Activated naive CD4-positive, alpha-beta T cell treated with anti-CD3 and anti-CD28 coated beads for 36 hours (primary cell): ENCODE data around the gene MTR. TPM values are rescaled to one million over a fixed set of nuclear protein-coding genes. Genes with fewer than 3 reads are reported as not detected.
"Not testable (repeated sequence)": the region's sequence is repeated elsewhere in the genome, so short reads cannot be mapped to it uniquely, and the experiment has no call there.

Experiments
- CTCF ChIA-PET: fragments of 350-600 bp; sonication (Branson Sonifier 250); formaldehyde crosslinking; loops from one replicate; lab custom pipeline; 2021; ENCODE audit warnings: antibody characterized with exemption; lab: Charles Lee
- DNase-seq: peaks from one replicate; pipeline ENCODE4 v3.0.0-alpha.2; 2020
- H3K27ac Mint-ChIP-seq: one replicate; pipeline ENCODE4 v1.8.0; 2021; ENCODE audit warnings: mild to moderate bottlenecking, mixed read lengths
- H3K27me3 Mint-ChIP-seq: one replicate; pipeline ENCODE4 v1.8.0; 2021; ENCODE audit warnings: low read depth, mixed read lengths
- H3K36me3 Mint-ChIP-seq: one replicate; pipeline ENCODE4 v1.8.0; 2021; ENCODE audit warnings: low read depth, mixed read lengths
- H3K4me1 Mint-ChIP-seq: one replicate; pipeline ENCODE4 v1.8.0; 2021; ENCODE audit warnings: low read depth, mixed read lengths
- H3K4me3 Mint-ChIP-seq: one replicate; pipeline ENCODE4 v1.8.0; 2021; ENCODE audit warnings: mild to moderate bottlenecking, moderate library complexity, mixed read lengths
- H3K9me3 Mint-ChIP-seq: one replicate; pipeline ENCODE4 v1.8.0; 2021; ENCODE audit warnings: mixed read lengths
- intact Hi-C: fragments of 100-400 bp; cut with micrococcal nuclease; formaldehyde crosslinking; loops from one replicate; pipeline ENCODE4 v1.15.1; 2023
- total RNA-seq, 2 experiments: library from RNA; stranded (reverse); gene quantifications; one replicate each; pipeline ENCODE4 v1.2.3, GENCODE V29; 2021

MTR gene
- total RNA-seq, 2 experiments from 2014 or later = 55.3 to 57.6 TPM

- no peak overlapping the region for H3K27ac Mint-ChIP-seq
- H3K9me3 Mint-ChIP-seq = no peaks in the 10 kb centered on the region
- H3K4me3 Mint-ChIP-seq = no peak overlapping the region
- CTCF ChIA-PET = no interaction called here
- no peaks in the 10 kb centered on the region for H3K27me3 Mint-ChIP-seq
- intact Hi-C loops = no loop called here
- H3K4me1 Mint-ChIP-seq = no peaks in the 10 kb centered on the region
- no peak for DNase-seq
- peaks cover 54% of the 10 kb centered on the region for H3K36me3 Mint-ChIP-seq
Observed at GRCh38 chr1:236893626-236894545, 98.8 kb downstream of the MTR start.

GRCh38 chr1:236895665-236896387, 100.7 kb downstream of the MTR start:
- Mint-ChIP-seq H3K36me3 (peaks cover 54% of the 10 kb centered on the region), H3K4me3 (no peak overlapping the region), H3K9me3 (peaks cover 4% of the 10 kb centered on the region), H3K27ac (no peak overlapping the region), H3K27me3 (no peaks in the 10 kb centered on the region), H3K4me1 (no peaks in the 10 kb centered on the region)
- DNase-seq = no peak
- CTCF ChIA-PET = no interaction called here
- intact Hi-C loops = no loop called here

GRCh38 chr1:236896716-236897115, 101.6 kb downstream of the MTR start:
- CTCF ChIA-PET = interaction anchor here (0.7 to 0.9 kb wide), 2 partner anchors 137 to 967 kb away, joined by 3 to 4 read pairs; no protein-coding TSS in a partner anchor
- intact Hi-C loops = no loop called here
- Mint-ChIP-seq H3K9me3 (peaks cover 7% of the 10 kb centered on the region), H3K4me1 (no peaks in the 10 kb centered on the region), H3K4me3 (no peak overlapping the region), H3K27ac (no peak overlapping the region), H3K27me3 (no peaks in the 10 kb centered on the region), H3K36me3 (peaks cover 52% of the 10 kb centered on the region)
- no peak for DNase-seq

DNA sequence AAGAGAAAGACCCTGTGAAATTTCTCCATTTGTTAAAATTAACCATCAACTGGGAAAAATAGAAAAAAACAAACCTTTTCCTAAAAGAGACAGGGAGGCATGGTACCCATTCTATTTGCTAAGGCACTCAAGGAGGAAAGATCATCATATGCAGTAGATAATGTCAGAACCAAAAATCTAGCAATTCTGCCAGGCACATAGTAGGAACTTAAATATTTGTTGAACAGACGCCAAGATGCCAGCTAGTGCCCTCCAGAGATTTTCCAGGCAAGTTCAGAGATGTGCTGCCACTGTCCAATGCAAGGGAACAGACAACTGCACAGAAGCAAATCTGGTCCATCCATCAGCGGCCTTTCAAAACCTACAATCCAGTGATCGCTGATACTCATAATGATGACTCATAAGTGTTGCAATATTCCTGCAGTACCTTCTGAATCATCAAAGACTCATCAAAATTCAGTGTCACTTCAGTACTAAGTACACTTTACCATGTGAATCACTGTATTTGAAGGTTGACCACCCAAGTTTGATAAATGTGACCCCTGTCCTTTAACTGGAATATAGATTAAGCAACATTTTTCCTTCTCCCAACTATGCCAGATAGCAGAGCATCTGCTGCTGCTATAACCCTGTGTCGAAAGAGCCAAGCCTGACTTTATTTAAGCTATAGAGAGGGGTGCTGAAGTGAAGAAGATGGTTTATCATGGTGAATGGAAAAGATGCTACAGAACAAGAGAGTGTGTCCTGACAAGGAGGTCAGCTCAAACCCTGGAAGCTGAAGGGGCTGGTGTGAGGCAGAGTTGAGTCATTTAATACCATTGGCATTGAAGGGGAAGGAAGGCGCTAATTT, 110.0 kb downstream of the MTR start:
- intact Hi-C loops = no loop called here
- H3K36me3 Mint-ChIP-seq = peaks cover 16% of the 10 kb centered on the region
- peaks cover 13% of the 10 kb centered on the region for H3K9me3 Mint-ChIP-seq
- no peak for DNase-seq
- H3K27me3 Mint-ChIP-seq = no peaks in the 10 kb centered on the region
- no peak overlapping the region for H3K27ac Mint-ChIP-seq
- no peak overlapping the region for H3K4me3 Mint-ChIP-seq
- H3K4me1 Mint-ChIP-seq = peaks cover 12% of the 10 kb centered on the region
- CTCF ChIA-PET = no interaction called here

DNA sequence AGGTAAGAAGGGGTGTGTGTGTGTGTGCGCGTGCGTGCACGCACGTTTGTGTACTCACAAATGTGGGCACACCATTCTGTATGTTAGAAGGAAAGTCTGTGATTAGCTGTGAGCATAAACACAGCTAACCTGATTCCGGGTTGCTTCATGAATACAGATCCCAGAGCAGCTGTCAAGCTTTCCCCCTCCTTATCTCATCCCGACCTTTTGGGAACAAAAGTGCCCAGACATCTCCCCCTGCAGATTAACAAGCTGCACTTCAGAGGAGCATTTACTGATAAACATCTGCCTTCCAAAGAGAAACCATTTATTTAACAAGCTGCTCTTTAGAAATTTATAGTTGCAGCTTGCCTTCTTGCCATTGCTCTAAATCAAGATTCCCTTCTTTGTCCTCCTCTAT, 112.1 kb downstream of the MTR start:
- peaks cover 12% of the 10 kb centered on the region for H3K4me1 Mint-ChIP-seq
- peaks cover 5% of the 10 kb centered on the region for H3K9me3 Mint-ChIP-seq
- H3K27ac Mint-ChIP-seq = no peak overlapping the region
- intact Hi-C loops = no loop called here
- peaks cover 2% of the 10 kb centered on the region for H3K36me3 Mint-ChIP-seq
- no peak overlapping the region for H3K4me3 Mint-ChIP-seq
- no peak for DNase-seq
- CTCF ChIA-PET = no interaction called here
- no peaks in the 10 kb centered on the region for H3K27me3 Mint-ChIP-seq

DNA sequence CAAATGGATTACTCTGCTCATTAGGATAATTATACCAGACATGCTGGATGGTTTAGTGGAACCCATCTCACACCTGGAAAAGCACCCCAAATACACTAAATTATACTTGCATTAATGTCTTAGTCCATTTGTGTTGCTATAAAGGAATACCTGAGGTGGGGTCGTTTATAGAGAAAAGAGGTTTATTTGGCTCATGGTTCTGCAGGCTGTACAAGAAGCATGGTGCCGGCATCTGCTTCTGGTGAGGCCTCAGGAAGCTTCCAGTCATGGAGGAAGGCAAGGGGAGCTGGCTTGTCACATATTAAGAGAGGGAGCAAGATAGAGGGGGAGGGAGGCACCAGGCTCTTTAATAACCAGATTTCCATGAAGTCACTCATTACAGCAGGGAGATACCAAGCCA, 113.6 kb downstream of the MTR start:
- Mint-ChIP-seq H3K27me3 (no peaks in the 10 kb centered on the region), H3K4me3 (no peak overlapping the region), H3K4me1 (peaks cover 12% of the 10 kb centered on the region), H3K27ac (no peak overlapping the region), H3K36me3 (peaks cover 2% of the 10 kb centered on the region), H3K9me3 (peaks cover 5% of the 10 kb centered on the region)
- no peak for DNase-seq
- CTCF ChIA-PET = no interaction called here
- intact Hi-C loops = no loop called here

GRCh38 chr1:236911047-236911446, 116.0 kb downstream of the MTR start:
- H3K27me3 Mint-ChIP-seq, H3K27ac Mint-ChIP-seq, intact Hi-C loops, DNase-seq, H3K4me3 Mint-ChIP-seq, H3K4me1 Mint-ChIP-seq, H3K9me3 Mint-ChIP-seq, CTCF ChIA-PET: not testable (repeated sequence)
- peaks cover 10% of the 10 kb centered on the region for H3K36me3 Mint-ChIP-seq

DNA sequence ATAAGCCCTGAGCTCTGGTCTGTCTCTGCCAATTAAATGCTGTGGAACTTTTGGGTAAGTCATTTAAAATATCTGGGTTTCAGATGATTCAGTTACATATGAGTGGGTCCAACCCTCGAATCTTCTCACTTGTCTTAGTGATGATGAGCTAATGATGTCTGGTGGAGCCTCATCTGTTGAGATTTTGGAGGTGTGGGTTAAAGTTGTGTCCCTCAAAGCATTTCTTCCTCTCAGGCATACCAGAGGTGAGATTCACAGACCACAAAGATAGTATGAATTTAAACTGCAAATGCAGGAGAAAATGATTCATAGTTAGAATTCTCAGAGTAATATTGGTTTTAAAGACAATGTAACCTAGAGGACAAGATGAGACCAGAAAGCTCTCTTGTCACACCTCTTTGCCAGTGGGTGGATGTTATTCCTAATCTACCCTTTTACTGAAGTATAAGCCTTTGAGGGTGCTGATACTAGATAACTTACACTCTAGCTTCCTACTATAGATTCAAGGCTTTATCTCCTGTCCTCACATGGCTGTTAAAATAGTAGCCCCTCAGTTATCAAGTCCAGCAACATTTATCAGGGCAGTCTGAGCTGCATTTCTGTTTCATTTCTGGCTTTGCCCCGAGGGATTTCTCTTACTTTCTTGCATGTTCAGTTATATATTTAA, 118.4 kb downstream of the MTR start:
- H3K9me3 Mint-ChIP-seq = peaks cover 13% of the 10 kb centered on the region
- H3K36me3 Mint-ChIP-seq = peaks cover 25% of the 10 kb centered on the region
- no peak for DNase-seq
- CTCF ChIA-PET = interaction anchor here (0.6 to 1.1 kb wide), 3 partner anchors 145 to 478 kb away, joined by 3 read pairs; no protein-coding TSS in a partner anchor
- no peak overlapping the region for H3K27ac Mint-ChIP-seq
- no peak overlapping the region for H3K4me3 Mint-ChIP-seq
- H3K27me3 Mint-ChIP-seq = no peaks in the 10 kb centered on the region
- intact Hi-C loops = no loop called here
- no peaks in the 10 kb centered on the region for H3K4me1 Mint-ChIP-seq

DNA sequence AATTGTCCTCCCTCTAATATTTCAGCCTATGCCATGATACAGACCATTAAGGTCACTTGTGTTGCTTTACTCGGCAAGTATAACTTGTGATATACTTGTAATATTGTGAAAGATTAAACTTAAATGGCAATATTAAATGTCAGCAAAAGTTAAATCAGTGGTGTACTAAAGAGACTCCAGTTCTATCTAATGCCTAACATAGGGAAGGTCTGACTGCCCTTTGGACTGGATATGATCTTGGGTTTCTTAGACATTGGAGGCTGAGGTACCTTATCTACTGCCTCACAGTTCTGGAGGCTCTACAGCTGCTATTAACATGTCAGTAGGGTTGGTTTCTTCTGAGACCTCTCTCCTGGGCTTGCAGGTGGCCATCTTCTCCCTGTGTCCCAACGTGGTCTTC, 119.3 kb downstream of the MTR start:
- Mint-ChIP-seq H3K4me3 (no peak overlapping the region), H3K4me1 (no peaks in the 10 kb centered on the region), H3K9me3 (peaks cover 8% of the 10 kb centered on the region), H3K36me3 (peaks cover 25% of the 10 kb centered on the region), H3K27ac (no peak overlapping the region), H3K27me3 (no peaks in the 10 kb centered on the region)
- CTCF ChIA-PET = interaction anchor here (1.1 kb wide), 1 partner anchor 146 kb away, joined by 3 read pairs; no protein-coding TSS in a partner anchor
- intact Hi-C loops = no loop called here
- no peak for DNase-seq

GRCh38 chr1:236916131-236916800, 121.2 kb downstream of the MTR start:
- H3K27ac Mint-ChIP-seq = no peak overlapping the region
- H3K4me3 Mint-ChIP-seq = no peak overlapping the region
- H3K36me3 Mint-ChIP-seq = peaks cover 28% of the 10 kb centered on the region
- CTCF ChIA-PET = no interaction called here
- H3K9me3 Mint-ChIP-seq = peaks cover 8% of the 10 kb centered on the region
- no peaks in the 10 kb centered on the region for H3K4me1 Mint-ChIP-seq
- no peak for DNase-seq
- intact Hi-C loops = no loop called here
- H3K27me3 Mint-ChIP-seq = no peaks in the 10 kb centered on the region

DNA sequence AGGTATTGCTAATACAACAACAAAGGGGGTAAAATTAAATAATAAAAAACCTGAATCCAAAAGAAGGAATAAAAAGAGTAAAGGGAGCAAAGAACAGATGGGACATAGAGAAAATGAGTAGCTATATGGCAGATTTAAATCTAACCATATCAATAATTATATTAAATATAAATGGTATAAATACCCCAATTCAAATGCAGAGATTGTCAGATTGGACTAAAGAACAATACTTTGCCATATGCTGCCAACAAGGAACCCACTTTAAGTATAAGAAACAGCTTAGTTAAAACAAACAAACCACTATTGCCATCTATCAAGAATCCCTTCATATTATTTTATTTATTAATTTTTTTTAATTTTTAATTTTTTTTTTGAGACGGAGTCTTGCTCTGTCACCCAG, 122.4 kb downstream of the MTR start:
- no peaks in the 10 kb centered on the region for H3K4me1 Mint-ChIP-seq
- no peak overlapping the region for H3K27ac Mint-ChIP-seq
- no peaks in the 10 kb centered on the region for H3K27me3 Mint-ChIP-seq
- intact Hi-C loops = no loop called here
- H3K4me3 Mint-ChIP-seq = no peak overlapping the region
- peaks cover 8% of the 10 kb centered on the region for H3K9me3 Mint-ChIP-seq
- CTCF ChIA-PET = no interaction called here
- no peak for DNase-seq
- H3K36me3 Mint-ChIP-seq = peaks cover 28% of the 10 kb centered on the region
